GM23338 (cell line): ENCODE results near the gene LGALS12. TPM values are rescaled to one million over a fixed set of nuclear protein-coding genes. Genes with fewer than 3 reads are reported as not detected.

Source experiments
- ATAC-seq: fragments of 200-7000 bp; cut with Tn5 transposase; 3 replicates; pipeline ENCODE4 v1.9.1; 2020
- DNase-seq: peaks from one replicate; pipeline ENCODE4 v3.0.0-alpha.2; 2015; ENCODE audit warnings: low spot score
- H2AFZ ChIP-seq: fragments of 200-600 bp; sonication (generic); 2 replicates; pipeline ENCODE4 v1.8.0; 2016; ENCODE audit warnings: antibody characterized with exemption, mild to moderate bottlenecking, moderate library complexity
- H3F3A ChIP-seq: fragments of 200-600 bp; sonication (generic); replicated peaks from 2 replicates; pipeline ENCODE4 v1.8.0; 2017; ENCODE audit warnings: antibody characterized with exemption, mixed run types, low read depth
- H3K27ac ChIP-seq: fragments of 200-600 bp; sonication (generic); 2 replicates; pipeline ENCODE4 v1.6.1; 2016; ENCODE audit warnings: low read depth
- H3K27me3 ChIP-seq: fragments of 200-600 bp; sonication (generic); 2 replicates; pipeline ENCODE4 v1.8.0; 2016; ENCODE audit warnings: mild to moderate bottlenecking, mixed run types, moderate library complexity; ENCODE audit not compliant: insufficient read depth
- H3K36me3 ChIP-seq: fragments of 200-600 bp; sonication (generic); 2 replicates; pipeline ENCODE4 v1.8.0; 2016; ENCODE audit warnings: mild to moderate bottlenecking; ENCODE audit not compliant: insufficient read depth
- H3K4me1 ChIP-seq: fragments of 200-600 bp; sonication (generic); 2 replicates; pipeline ENCODE4 v1.8.0; 2016; ENCODE audit warnings: mild to moderate bottlenecking, moderate library complexity; ENCODE audit not compliant: insufficient read depth
- H3K4me2 ChIP-seq: fragments of 200-600 bp; sonication (generic); 2 replicates; pipeline ENCODE4 v1.7.1; 2017; ENCODE audit warnings: mixed run types
- H3K4me3 ChIP-seq: fragments of 200-600 bp; sonication (generic); 2 replicates; pipeline ENCODE4 v1.6.1; 2016; ENCODE audit warnings: mixed run types
- H3K79me2 ChIP-seq: fragments of 200-600 bp; sonication (generic); replicated peaks from 2 replicates; pipeline ENCODE4 v1.8.0; 2017; ENCODE audit warnings: mild to moderate bottlenecking; ENCODE audit not compliant: insufficient read depth
- H3K9me2 ChIP-seq: fragments of 200-600 bp; sonication (generic); 2 replicates; pipeline ENCODE4 v1.8.0; 2017; ENCODE audit not compliant: insufficient read depth
- H4K20me1 ChIP-seq: fragments of 200-600 bp; sonication (generic); replicated peaks from 2 replicates; pipeline ENCODE4 v1.8.0; 2017; ENCODE audit warnings: mild to moderate bottlenecking; ENCODE audit not compliant: insufficient read depth
- H3K27ac Mint-ChIP-seq: 2 replicates; pipeline ENCODE4 v1.8.0; 2020; ENCODE audit warnings: inconsistent platforms, mild to moderate bottlenecking, moderate library complexity, mixed read lengths
- H3K27me3 Mint-ChIP-seq: 3 replicates; pipeline ENCODE4 v1.8.0; 2022; ENCODE audit warnings: low read depth, mild to moderate bottlenecking, moderate library complexity, mixed read lengths, inconsistent platforms; ENCODE audit not compliant: insufficient read depth, poor library complexity
- H3K36me3 Mint-ChIP-seq: 3 replicates; pipeline ENCODE4 v1.8.0; 2021; ENCODE audit warnings: low read depth, mild to moderate bottlenecking, inconsistent platforms, moderate library complexity, mixed read lengths
- H3K4me1 Mint-ChIP-seq: 3 replicates; pipeline ENCODE4 v1.8.0; 2020; ENCODE audit warnings: mild to moderate bottlenecking, inconsistent platforms, mixed read lengths
- H3K4me3 Mint-ChIP-seq: 3 replicates; pipeline ENCODE4 v1.8.0; 2021; ENCODE audit warnings: moderate library complexity, mild to moderate bottlenecking, inconsistent platforms, mixed read lengths
- H3K9me3 Mint-ChIP-seq: 3 replicates; pipeline ENCODE4 v1.8.0; 2020; ENCODE audit warnings: moderate library complexity, mild to moderate bottlenecking, inconsistent platforms, mixed read lengths
- CREB1 ChIP-seq: fragments of 250-450 bp; sonication (Bioruptor Pico); IDR thresholded peaks from 2 replicates; pipeline ENCODE4 v1.5.0; 2020; ENCODE audit warnings: low read depth, mild to moderate bottlenecking, moderate library complexity
- CTCF ChIP-seq, 2 experiments: fragments of 200-600 bp in 1 of 2; sonication (generic) in 1 of 2; conservative IDR thresholded peaks; 2 replicates each; pipeline versions ENCODE4 v1.5.1 to v1.6.1; 2016 to 2017; ENCODE audit warnings: antibody characterized with exemption in 2 of 2, low read depth in 2 of 2, mild to moderate bottlenecking in 2 of 2, moderate library complexity in 1 of 2
- ETS1 ChIP-seq: IDR thresholded peaks from 2 replicates; pipeline ENCODE4 v1.6.1; 2016; ENCODE audit warnings: antibody characterized with exemption
- EZH2 ChIP-seq: fragments of 200-600 bp; sonication (generic); IDR thresholded peaks from one replicate; pipeline ENCODE4 v1.8.0; 2017; ENCODE audit warnings: antibody characterized with exemption, mild to moderate bottlenecking, low read depth; ENCODE audit not compliant: unreplicated experiment
- EZH2phosphoT487 ChIP-seq: fragments of 200-600 bp; sonication (generic); IDR thresholded peaks from one replicate; pipeline ENCODE4 v1.8.1; 2018; ENCODE audit warnings: antibody characterized with exemption; ENCODE audit not compliant: unreplicated experiment
- JUNB ChIP-seq: IDR thresholded peaks from one replicate; pipeline ENCODE4 v1.6.1; 2016; ENCODE audit warnings: antibody characterized with exemption; ENCODE audit not compliant: unreplicated experiment
- NANOG ChIP-seq: IDR thresholded peaks from 2 replicates; pipeline ENCODE4 v1.6.1; 2016; ENCODE audit warnings: antibody characterized with exemption, borderline replicate concordance
- POLR2AphosphoS5 ChIP-seq: IDR thresholded peaks from 2 replicates; pipeline ENCODE4 v1.6.1; 2016; ENCODE audit warnings: antibody characterized with exemption, low read depth
- STAT1 ChIP-seq: IDR thresholded peaks from one replicate; pipeline ENCODE4 v1.6.1; 2016; ENCODE audit warnings: antibody characterized with exemption; ENCODE audit not compliant: unreplicated experiment
- ZNF114 ChIP-seq: fragments of 250-450 bp; sonication (Bioruptor Pico); IDR thresholded peaks from 2 replicates; pipeline ENCODE4 v1.5.0; 2020; ENCODE audit warnings: mild to moderate bottlenecking, moderate library complexity
- ZNF331 ChIP-seq: fragments of 250-450 bp; sonication (Bioruptor Pico); IDR thresholded peaks from 2 replicates; pipeline ENCODE4 v1.5.0; 2020; ENCODE audit warnings: low read depth, mild to moderate bottlenecking, moderate library complexity
- ZNF462 ChIP-seq: fragments of 250-450 bp; sonication (Bioruptor Pico); IDR thresholded peaks from 2 replicates; pipeline ENCODE4 v1.5.0; 2020; ENCODE audit warnings: mild to moderate bottlenecking, moderate library complexity
- long read RNA-seq: library from polyadenylated mRNA; unstranded; transcript quantifications from one replicate; pipeline ENCODE4 v2.0.0, GENCODE V29; 2020; ENCODE audit not compliant: unreplicated experiment
- polyA plus RNA-seq: library from polyadenylated mRNA; unstranded; fragments of >200 nt; fragmentation: Nextera tagmentation; extraction: Ambion mirVana; gene quantifications from 2 replicates; pipeline ENCODE4 v1.2.1, GENCODE V29; 2016
- total RNA-seq: library from RNA; depleted of rRNA; stranded (reverse); fragments of >200 nt; shearing (Covaris generic); gene quantifications from 2 replicates; pipeline ENCODE4 v1.2.3, GENCODE V29; 2014; rRNA removed
- TF ChIP-seq, protein P1 (sequence below): IDR thresholded peaks from one replicate; pipeline ENCODE4 v1.6.1; 2018; ENCODE audit warnings: antibody characterized with exemption; ENCODE audit not compliant: unreplicated experiment

LGALS12 gene, protein sequence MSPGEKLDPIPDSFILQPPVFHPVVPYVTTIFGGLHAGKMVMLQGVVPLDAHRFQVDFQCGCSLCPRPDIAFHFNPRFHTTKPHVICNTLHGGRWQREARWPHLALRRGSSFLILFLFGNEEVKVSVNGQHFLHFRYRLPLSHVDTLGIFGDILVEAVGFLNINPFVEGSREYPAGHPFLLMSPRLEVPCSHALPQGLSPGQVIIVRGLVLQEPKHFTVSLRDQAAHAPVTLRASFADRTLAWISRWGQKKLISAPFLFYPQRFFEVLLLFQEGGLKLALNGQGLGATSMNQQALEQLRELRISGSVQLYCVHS
- total RNA-seq (0.62 and 0.94 TPM in 2 replicates), polyA plus RNA-seq (0.57 and 1.2 TPM in 2 replicates)
- long read RNA-seq = 0 reads

GRCh38 chr11:63505857-63506528 lies at the start of gene LGALS12:
LGALS12 (plus strand) TSS chr11:63506084; CDS start chr11:63506459, 375 bp downstream.
- no peaks in the 10 kb centered on the region for H3K79me2 ChIP-seq
- Mint-ChIP-seq H3K27me3 (peaks cover 11% of the 10 kb centered on the region), H3K4me3 (no peak within 1 kb of the TSS), H3K36me3 (peaks cover 20% of the 10 kb centered on the region; the same call in 2 of the 3 replicates), H3K4me1 (peaks cover 45% of the 10 kb centered on the region), H3K27ac (no peak within 1 kb of the TSS), H3K9me3 (peaks cover 21% of the 10 kb centered on the region)
- TF ChIP-seq ETS1 (no peak), POLR2AphosphoS5 (no peak), ZNF462 (CRISPR knock-in tag) (no peak), ZNF114 (CRISPR knock-in tag) (no peak), CTCF (conservative IDR thresholded peaks at IDR 0.05; ENCODE audit: low read depth in 2 of 2) (no peak), JUNB (no peak), CREB1 (CRISPR knock-in tag) (no peak), EZH2 (no peak), ZNF331 (CRISPR knock-in tag) (no peak), STAT1 (no peak), EZH2phosphoT487 (no peak), NANOG (no peak)
- TF ChIP-seq, protein P1, sequence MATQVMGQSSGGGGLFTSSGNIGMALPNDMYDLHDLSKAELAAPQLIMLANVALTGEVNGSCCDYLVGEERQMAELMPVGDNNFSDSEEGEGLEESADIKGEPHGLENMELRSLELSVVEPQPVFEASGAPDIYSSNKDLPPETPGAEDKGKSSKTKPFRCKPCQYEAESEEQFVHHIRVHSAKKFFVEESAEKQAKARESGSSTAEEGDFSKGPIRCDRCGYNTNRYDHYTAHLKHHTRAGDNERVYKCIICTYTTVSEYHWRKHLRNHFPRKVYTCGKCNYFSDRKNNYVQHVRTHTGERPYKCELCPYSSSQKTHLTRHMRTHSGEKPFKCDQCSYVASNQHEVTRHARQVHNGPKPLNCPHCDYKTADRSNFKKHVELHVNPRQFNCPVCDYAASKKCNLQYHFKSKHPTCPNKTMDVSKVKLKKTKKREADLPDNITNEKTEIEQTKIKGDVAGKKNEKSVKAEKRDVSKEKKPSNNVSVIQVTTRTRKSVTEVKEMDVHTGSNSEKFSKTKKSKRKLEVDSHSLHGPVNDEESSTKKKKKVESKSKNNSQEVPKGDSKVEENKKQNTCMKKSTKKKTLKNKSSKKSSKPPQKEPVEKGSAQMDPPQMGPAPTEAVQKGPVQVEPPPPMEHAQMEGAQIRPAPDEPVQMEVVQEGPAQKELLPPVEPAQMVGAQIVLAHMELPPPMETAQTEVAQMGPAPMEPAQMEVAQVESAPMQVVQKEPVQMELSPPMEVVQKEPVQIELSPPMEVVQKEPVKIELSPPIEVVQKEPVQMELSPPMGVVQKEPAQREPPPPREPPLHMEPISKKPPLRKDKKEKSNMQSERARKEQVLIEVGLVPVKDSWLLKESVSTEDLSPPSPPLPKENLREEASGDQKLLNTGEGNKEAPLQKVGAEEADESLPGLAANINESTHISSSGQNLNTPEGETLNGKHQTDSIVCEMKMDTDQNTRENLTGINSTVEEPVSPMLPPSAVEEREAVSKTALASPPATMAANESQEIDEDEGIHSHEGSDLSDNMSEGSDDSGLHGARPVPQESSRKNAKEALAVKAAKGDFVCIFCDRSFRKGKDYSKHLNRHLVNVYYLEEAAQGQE = no peak
- peak; percentile 23 for DNase-seq
- no peaks in the 10 kb centered on the region for H3K36me3 ChIP-seq
- peak within 1 kb of the TSS; percentile 74; the same call in 1 of the 2 replicates for H2AFZ ChIP-seq
- H4K20me1 ChIP-seq = no peaks in the 10 kb centered on the region
- peaks cover 9% of the 10 kb centered on the region; the same call in 1 of the 2 replicates for H3K9me2 ChIP-seq
- H3K4me3 ChIP-seq = no peak within 1 kb of the TSS
- no peaks in the 10 kb centered on the region; the same call in 1 of the 2 replicates for H3F3A ChIP-seq
- no peaks in the 10 kb centered on the region for H3K27me3 ChIP-seq
- H3K4me1 ChIP-seq = peaks cover 26% of the 10 kb centered on the region
- peak within 1 kb of the TSS; percentile 54; the same call in 1 of the 2 replicates for H3K4me2 ChIP-seq
- ATAC-seq = peak; percentile 32
- H3K27ac ChIP-seq = no peak within 1 kb of the TSS
